Putamen (tissue), 1 donor: ENCODE results near the gene MSANTD2.

Experiments
- DNase-seq: peaks from one replicate; pipeline ENCODE4 v3.0.0-alpha.2; 2016; ENCODE audit warnings: low spot score

MSANTD2 gene

GRCh38 chr11:124732230-124732629, 68.0 kb downstream of the MSANTD2 start:
- no peak for DNase-seq

- no peak for DNase-seq
These were observed 70.6 kb downstream of the MSANTD2 start for GRCh38 chr11:124729571-124729970.

DNA sequence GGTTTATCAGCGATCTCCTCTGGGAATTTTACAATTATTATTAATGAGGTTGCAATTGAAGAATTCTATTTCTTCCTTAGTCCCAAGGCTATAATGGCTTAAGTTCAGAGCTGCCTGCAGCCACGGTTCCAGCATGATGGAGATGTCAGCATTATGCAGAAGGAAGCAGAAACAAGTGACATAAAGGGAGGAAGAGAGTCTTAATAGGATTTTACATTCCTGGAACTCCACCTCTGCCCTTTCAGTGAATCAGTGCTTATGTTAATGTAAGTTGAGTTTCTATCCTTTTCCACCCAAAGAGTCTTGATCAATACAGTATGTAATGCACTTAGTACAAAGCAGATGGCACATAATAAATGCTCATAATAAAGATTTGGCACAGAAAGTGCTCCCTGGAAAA, 72.1 kb downstream of the MSANTD2 start:
- no peak for DNase-seq

GRCh38 chr11:124727474-124727873, 72.7 kb downstream of the MSANTD2 start:
- DNase-seq = no peak

DNA sequence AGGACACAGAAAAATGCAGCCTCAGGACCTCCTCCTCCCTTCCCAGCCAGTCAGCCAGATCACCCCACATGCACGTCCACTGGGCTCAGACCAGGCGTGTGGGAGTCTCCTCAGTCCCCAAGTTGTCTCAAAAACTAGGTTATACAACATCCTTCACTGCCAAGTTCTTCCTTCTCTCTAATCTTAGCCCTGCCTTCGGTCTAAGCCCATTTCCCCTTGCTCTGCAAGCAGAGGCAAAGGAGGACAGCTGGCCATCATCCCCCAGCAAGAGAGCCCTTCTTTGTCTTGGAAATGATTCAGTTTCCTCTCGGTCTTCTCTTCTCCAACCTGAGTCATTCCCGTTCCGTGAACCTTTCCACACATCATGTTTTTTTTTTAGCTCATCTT, 74.5 kb downstream of the MSANTD2 start:
- no peak for DNase-seq

DNA sequence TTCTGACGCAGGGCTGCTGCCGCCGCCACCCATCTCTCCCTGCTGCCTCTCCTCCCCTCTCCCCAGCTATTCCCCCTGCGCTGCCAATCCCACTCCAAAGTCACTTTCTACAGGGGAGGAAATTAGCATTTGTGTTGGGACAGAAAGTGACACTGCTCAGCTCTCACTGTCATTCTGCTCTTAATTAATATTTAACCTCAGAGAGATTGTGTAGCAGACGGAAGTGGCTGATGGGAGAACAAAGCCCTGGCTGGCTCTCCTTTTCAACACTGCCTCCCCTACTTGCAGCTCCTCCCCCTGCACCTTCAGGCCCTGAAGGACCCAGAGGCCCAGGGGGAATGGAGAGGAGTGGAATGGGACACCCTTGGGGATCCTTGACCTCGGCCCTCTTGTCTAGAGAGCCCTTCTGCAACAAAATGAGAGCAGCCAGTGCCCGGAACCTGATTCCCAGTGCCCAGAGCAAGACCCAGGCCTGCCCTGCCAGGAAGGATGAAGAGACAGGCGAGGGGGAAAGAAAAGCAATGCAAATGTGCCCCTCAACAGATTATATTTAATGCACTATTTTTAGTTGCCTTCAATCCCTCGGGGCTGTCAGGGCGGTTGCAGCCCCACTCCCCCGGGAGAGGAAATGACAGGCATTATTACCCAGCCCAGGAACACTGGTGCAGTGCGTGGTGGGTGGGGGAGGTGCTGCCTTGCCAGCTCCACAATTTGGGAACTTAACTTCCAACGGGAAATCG, 75.1 kb downstream of the MSANTD2 start:
- DNase-seq = peak; percentile 77

- no peak for DNase-seq
These were observed 78.0 kb downstream of the MSANTD2 start for GRCh38 chr11:124722176-124722575.

- DNase-seq = no peak
These were observed 80.7 kb downstream of the MSANTD2 start for GRCh38 chr11:124719534-124719933.

DNA sequence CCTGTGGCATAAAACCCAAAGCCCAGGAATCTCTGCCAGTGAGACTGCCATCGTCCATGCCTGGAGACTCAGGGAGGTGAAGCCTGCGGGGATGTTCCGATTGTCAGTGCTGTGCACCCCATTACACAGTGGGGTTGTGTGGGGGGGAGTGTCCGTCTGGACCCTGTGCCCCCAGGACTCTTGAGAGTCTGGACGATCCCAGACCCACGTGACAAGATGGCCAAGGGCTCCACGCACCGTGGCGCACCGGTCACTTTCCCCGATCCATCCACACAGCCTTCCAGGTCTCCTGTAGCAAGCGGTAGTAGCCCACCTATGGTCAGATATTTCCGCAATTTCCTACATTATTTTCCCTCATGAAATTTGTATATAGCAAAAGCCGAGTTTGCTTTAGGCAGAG, 81.4 kb downstream of the MSANTD2 start:
- DNase-seq = no peak

DNA sequence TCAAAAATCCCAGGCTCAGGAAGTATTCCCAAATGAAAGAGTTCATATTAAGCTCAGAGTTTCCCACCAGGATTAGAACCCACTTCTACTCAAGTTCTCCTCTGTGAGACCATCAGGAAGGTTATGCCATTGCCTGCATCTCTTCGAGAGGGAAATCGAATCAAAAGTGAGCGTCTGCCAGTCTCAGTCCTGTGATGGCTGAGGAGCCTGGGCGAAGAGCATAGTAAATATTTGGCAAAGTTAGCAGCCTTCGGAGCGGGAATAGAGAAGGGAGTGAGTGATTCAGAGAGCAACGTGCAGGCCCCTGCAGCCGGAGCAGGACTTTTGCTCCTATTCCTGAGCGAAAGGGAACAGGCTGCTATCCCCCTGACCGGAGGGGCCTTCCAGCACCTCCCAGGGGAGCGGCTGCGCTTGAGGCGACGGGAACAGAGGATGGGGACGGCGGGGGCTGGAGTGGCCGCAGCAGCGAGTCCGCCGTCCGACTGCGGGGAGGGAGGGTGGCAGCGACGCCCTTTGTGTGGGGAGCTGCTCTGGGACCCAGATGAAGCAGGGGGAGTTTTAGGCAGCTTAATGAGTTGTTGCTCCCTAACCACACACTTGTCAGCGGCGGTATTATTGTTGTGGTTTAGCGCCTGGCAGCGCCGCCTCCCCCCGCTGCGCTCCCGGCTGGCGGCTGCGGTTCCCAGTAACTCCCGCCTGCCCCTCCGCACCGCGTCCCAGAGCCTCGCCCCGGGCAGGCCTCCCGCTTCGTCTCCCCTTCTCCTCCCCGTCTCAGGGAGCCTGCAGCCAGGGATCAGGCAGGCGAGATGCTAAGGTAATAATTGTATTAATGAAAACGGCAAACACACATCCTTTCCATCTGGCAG, 82.2 kb downstream of the MSANTD2 start:
- no peak for DNase-seq

GRCh38 chr11:124717421-124717785, 82.8 kb downstream of the MSANTD2 start:
- no peak for DNase-seq

GRCh38 chr11:124716591-124716990, 83.6 kb downstream of the MSANTD2 start:
- DNase-seq = no peak
